Renal cortex interstitium (tissue), 15 donors: ENCODE results near the gene HSCB. TPM values are rescaled to one million over a fixed set of nuclear protein-coding genes. Genes with fewer than 3 reads are reported as not detected.
"Not testable (repeated sequence)": the region's sequence is repeated elsewhere in the genome, so short reads cannot be mapped to it uniquely, and the experiment has no call there.

ENCODE experiments used
- DNase-seq, 11 donors: peaks; one replicate each; pipeline ENCODE4 v3.0.0-alpha.2; 2013; ENCODE audit warnings: low read depth in 9 of 11, low spot score in 4 of 11; ENCODE audit errors: extremely low read depth in 1 of 11
- long read RNA-seq, 16 experiments: transcript quantifications; one replicate each; lab custom pipeline, GENCODE V29; 2026
- polyA plus RNA-seq, 3 donors: library from polyadenylated mRNA; unstranded; fragments of 120-200 nt; gene quantifications; one replicate each; pipeline ENCODE4 v1.2.1, GENCODE V29; 2013; ENCODE audit not compliant: insufficient read length in 3 of 3

HSCB gene, protein sequence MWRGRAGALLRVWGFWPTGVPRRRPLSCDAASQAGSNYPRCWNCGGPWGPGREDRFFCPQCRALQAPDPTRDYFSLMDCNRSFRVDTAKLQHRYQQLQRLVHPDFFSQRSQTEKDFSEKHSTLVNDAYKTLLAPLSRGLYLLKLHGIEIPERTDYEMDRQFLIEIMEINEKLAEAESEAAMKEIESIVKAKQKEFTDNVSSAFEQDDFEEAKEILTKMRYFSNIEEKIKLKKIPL
- polyA plus RNA-seq: 10 to 100 TPM; 20.5 to 24.3 (median 21.7) TPM
- long read RNA-seq, donor 1, partial matches to known transcripts: 0 of 4 reads
- long read RNA-seq, donor 1, other reads (novel, unspliced or antisense): 0 of 4 reads
- long read RNA-seq, donor 2, partial matches to known transcripts: 0 of 1 reads
- long read RNA-seq, donor 2, other reads (novel, unspliced or antisense): 0 of 1 reads
- long read RNA-seq, donor 3, transcript HSCB-201 (6 exons, 1,114 nt): major isoform, 12 of 17 reads
- long read RNA-seq, donor 3, partial matches to known transcripts: 0 of 17 reads
- long read RNA-seq, donor 3, other reads (novel, unspliced or antisense): 0 of 17 reads
- long read RNA-seq, donor 4, partial matches to known transcripts: 0 of 8 reads
- long read RNA-seq, donor 4, other reads (novel, unspliced or antisense): 0 of 8 reads
- long read RNA-seq, donor 5, transcript HSCB-201 (6 exons, 1,114 nt): major isoform, 8 of 10 reads
- long read RNA-seq, donor 5, partial matches to known transcripts: 0 of 10 reads
- long read RNA-seq, donor 5, other reads (novel, unspliced or antisense): 0 of 10 reads
- long read RNA-seq, donor 6, partial matches to known transcripts: 0 of 5 reads
- long read RNA-seq, donor 6, other reads (novel, unspliced or antisense): 0 of 5 reads
- long read RNA-seq, donor 7, partial matches to known transcripts: 0 of 8 reads
- long read RNA-seq, donor 7, other reads (novel, unspliced or antisense): 0 of 8 reads
- long read RNA-seq, donor 8, transcript HSCB-201 (6 exons, 1,114 nt): major isoform, 9 of 13 reads
- long read RNA-seq, donor 8, partial matches to known transcripts: 0 of 13 reads
- long read RNA-seq, donor 8, other reads (novel, unspliced or antisense): 0 of 13 reads
- long read RNA-seq, donor 9, transcript HSCB-201 (6 exons, 1,114 nt): major isoform, 6 of 9 reads
- long read RNA-seq, donor 9, partial matches to known transcripts: 0 of 9 reads
- long read RNA-seq, donor 9, other reads (novel, unspliced or antisense): 0 of 9 reads
- long read RNA-seq, donor 10, partial matches to known transcripts: 0 of 5 reads
- long read RNA-seq, donor 10, other reads (novel, unspliced or antisense): 0 of 5 reads
- long read RNA-seq, donor 11, transcript HSCB-201 (6 exons, 1,114 nt): major isoform, 5 of 8 reads
- long read RNA-seq, donor 11, partial matches to known transcripts: 0 of 8 reads
- long read RNA-seq, donor 11, other reads (novel, unspliced or antisense): 0 of 8 reads
- long read RNA-seq, donor 12, partial matches to known transcripts: 0 of 4 reads
- long read RNA-seq, donor 12, other reads (novel, unspliced or antisense): 0 of 4 reads
- long read RNA-seq, donor 13, partial matches to known transcripts: 0 of 9 reads
- long read RNA-seq, donor 13, other reads (novel, unspliced or antisense): 0 of 9 reads
- long read RNA-seq, donor 14, transcript HSCB-201 (6 exons, 1,114 nt): major isoform, 5 of 9 reads
- long read RNA-seq, donor 14, partial matches to known transcripts: 0 of 9 reads
- long read RNA-seq, donor 14, other reads (novel, unspliced or antisense): 0 of 9 reads
- long read RNA-seq, donor 15, partial matches to known transcripts: 0 of 5 reads
- long read RNA-seq, donor 15, other reads (novel, unspliced or antisense): 0 of 5 reads
- long read RNA-seq, donor 16, transcript HSCB-201 (6 exons, 1,114 nt): major isoform, 9 of 19 reads
- long read RNA-seq, donor 16, partial matches to known transcripts: 0 of 19 reads
- long read RNA-seq, donor 16, other reads (novel, unspliced or antisense): 5 of 19 reads

DNA sequence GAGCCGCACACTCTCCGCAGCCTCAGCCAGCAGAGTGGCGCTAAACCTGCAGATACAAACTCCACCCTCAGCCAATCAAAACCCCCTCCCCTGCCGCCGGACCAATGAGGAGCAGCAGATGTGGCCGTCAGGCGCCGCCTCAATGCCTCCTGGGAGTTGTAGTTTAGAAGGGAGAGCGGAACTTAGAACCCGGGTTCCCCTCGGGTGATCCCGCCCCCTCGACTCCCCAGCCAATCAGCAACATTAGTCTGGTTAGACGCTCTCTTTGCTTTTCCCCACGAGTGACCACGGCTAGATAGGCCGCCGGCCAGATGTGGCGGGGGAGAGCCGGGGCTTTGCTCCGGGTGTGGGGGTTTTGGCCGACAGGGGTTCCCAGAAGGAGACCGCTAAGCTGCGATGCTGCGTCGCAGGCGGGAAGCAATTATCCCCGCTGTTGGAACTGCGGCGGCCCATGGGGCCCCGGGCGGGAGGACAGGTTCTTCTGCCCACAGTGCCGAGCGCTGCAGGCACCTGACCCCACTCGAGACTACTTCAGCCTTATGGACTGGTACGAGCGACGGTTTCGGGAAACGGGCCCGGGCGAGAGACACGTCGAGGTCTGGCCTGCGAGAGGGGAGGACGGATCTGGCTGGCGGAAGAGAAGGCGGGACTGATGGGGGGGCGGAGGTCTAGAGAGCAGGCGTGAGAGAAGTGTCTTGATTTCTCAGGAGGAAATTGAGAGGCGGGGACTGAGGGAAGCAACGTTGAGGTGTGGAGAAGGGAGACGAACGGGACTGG, at the start of gene HSCB, which contains the start of gene CHEK2:
Gene HSCB, plus strand, starts transcription at position 255 of the 777 bp plus-strand sequence. Its CDS starts 57 bp downstream, at position 312.
Gene CHEK2, minus strand, starts transcription at position 36 of the 777 bp plus-strand sequence. CDS start 7,099 bp downstream, outside the sequence.
- DNase-seq: peak; percentile 94 to 99 (median 97)

DNA sequence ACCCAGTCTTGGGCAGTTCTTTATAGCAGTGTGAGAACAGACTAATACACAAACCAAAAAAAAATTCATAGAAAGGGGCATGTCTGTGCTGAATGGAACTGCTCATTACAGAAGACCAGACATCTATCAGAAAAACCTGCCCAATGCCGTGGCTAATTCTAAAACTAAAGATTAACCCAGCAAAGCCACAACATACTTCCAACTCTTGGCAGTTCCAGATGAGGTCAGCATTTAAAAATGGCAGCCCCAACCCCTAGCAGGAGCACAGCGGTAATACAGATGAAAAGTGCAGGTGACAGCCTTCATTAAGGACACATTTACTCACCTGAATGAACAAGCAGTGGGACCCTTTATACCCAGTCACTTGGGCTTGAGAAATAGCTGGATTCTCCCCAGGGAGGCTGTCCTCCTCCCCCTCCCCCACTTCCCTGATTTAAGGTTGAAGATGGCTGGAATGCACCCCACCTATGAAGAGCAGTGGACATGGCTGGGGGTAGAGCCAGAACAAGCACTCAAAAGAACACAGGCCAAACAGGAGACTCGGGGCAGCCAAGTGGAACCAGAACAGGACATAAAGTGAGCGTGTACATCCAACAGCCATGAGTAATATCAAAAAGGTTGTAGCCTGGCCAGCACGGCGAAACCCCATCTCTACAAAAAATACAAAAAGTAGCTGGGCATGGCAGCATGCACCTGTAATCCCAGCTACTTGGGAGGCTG, 48.6 kb upstream of the HSCB start:
- DNase-seq: not testable (repeated sequence)

DNA sequence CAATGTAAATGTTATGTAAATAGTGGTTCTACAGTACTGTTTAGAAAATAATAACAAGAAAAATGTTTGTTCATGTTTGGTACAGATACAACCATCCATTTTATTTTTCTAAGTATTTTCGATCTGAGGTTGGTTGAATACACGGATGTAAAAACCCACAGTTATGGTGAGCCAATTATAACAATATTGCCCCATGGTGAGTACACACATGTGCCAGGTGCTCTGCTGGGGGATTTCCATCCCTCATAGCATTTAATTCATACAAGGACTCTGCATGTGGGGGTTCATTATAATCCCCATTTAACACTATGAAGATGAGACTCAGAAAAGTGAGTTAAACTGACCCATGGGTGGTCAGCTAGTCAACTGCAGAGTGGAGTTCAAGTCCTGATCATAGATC, 38.9 kb upstream of the HSCB start:
- DNase-seq: no peak

DNA sequence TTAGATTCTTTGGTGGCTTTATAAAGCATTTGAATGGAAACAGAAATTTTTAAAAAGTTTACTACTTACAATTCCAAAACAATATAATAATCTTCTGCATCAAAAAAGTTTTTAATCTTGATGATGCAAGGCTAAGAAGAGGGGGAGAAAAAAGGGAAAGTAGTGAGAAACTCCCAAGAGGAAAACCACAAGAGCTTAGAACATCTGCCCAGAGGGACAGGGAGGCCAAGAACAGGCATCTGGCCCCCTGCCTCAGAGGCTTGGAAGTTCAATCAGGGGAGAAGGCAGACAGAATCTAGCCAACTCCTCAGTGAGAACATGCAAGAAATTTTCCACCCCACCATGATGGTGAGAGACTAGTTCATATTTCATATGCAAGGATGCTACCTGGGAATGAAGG, 38.4 kb upstream of the HSCB start:
- DNase-seq: no peak

DNA sequence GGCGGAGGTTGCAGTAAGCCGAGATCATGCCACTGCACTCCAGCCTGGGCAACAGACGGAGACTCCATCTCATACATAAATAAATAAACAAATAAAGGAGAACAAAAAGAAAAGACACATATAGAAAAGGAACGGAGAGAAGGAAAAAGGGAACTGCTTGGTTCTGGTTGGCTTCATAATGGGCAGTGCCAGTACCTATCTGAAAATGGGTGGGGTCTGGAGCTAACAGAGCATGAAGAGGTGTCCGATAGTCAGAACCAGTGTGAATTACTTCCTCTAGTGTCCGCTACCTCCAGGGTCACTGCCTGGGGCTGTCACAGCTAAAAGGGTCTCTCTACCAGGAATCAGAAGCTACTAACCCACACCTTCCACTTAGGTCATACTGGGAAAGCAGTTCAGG, 35.0 kb upstream of the HSCB start:
- no peak for DNase-seq

DNA sequence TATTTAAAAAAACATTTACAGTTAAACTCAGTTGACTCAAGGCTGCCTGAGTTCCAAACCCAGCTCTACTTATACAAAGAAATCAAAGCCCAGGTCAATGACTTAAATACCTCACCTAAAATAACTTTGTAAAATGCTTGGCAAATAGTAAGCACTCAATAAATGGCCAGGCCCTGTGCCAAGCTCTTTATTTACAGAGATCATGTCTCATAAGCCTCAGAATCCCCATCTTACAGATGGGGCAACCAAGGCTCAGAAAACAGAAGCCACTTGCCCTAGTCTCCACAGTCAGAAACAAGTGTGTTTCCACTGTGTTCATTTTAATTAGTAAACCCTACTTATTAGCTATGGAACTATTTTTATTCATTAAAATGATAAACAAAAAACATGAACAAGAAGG, 31.7 kb upstream of the HSCB start:
- no peak for DNase-seq

DNA sequence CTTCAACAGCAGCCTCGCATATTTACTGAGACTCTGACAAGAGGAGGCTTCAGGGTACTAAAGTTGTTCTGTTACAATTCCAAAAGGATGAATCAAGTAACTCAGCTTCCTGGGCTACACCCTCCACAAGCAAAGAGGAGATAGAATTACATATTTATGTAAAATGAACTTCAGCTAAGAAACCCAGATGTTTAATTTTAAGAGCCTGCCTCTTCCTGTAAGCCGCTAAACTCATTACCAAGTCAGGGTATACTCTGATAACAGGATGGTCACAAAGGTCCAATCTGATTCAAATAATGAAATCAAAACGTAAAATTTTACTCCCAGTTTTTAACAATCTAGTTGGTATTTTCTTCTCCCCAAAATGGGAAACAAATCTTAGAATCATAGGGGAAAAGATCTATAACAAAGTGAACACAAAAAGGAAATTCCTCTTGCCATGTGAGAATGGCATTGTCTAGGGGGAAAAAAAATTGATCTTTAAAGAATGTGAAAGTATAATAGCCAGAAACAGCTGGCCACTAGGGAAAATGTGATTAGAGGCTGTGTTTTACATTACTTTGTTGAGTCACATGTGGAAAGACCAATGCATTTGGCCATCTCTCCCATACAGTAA, 31.2 kb upstream of the HSCB start:
- DNase-seq: peak in 1 of 11 donors; percentile 18

DNA sequence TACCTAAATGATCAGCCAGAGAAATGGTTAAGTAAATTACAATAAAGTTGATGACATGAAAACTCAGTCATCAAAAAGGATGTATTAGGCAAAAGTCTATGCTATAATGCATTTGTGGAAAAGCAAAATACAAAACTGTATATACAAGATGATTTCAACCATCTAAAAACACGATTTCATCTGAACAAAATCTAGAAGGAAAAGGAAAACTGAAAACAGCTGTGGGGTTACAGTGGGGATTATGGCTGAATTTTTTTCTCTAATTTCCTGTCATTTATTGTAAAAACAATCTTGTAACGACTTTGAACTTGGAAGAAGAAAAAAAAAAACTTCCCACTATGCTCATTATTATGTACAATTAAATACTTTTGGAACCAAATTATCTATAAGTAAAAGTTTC, 30.5 kb upstream of the HSCB start:
- DNase-seq: no peak

DNA sequence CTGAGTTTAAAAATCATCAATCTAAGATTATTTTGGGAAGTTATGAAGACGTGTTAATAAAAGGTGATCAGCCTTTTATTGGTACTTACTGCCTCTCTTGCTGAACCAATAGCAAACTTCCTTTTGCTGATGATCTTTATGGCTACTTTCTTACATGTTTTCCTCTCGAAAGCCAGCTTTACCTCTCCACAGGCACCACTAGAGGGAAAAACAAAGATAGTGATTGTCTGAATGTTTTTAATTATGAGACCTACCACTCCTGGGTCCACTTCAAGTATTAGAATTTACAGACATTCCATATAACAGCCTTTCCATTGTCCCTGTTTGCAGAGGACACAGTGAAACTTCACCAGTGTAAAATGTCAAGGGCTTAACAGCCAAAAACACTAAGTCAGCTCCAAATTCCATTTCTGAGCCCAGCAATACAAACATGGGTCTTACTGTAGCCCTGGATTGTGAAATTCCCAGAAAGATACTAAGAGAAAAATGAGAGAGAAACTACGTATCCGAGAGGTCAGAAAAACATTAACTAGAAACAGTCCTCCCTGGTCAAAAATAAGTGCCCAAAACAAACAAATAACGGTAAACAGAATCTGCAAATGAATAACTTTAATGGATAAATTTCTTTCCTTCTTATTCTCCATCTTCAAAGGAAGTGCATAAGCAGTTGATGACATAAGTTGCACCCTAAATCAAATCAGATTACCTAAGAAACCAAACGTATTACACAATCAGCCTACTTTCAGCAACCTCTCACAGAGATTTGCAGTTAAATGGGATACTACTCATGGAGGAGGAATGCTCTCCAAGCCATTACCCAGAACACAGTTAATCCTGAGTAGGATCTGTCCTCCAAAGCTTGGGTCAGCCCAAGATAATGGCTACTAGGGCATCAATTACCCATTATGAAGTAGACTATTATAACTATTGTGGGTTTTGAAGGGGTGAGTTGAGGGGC, 29.7 kb upstream of the HSCB start:
- no peak for DNase-seq

DNA sequence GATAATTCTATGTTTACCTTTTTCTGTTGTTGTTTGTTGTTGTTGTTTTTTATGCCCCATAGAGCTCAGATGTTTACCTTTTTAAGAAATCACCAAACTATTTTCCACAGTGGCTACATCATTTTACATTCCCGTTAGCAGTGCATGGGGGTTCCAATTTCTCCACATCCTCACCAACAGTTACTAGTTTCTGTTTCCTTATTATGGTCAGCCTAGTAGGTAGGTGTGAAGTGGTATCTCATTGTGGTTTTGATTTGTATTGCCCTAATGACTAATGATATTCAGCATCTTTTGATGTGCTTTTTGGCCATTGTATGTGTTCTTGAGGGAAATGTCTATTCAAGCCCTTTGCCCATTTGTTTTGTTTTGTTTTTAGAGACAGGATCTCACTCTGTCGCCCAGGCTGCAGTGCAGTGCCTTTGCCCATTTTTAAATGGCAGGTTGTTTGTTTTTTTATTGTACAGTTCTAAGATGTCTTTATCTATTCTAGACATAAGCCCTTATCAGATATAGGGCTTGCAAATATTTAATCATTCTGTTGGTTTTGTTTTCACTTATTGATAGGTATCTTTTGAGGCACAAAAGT, 27.7 kb upstream of the HSCB start:
- DNase-seq: no peak

DNA sequence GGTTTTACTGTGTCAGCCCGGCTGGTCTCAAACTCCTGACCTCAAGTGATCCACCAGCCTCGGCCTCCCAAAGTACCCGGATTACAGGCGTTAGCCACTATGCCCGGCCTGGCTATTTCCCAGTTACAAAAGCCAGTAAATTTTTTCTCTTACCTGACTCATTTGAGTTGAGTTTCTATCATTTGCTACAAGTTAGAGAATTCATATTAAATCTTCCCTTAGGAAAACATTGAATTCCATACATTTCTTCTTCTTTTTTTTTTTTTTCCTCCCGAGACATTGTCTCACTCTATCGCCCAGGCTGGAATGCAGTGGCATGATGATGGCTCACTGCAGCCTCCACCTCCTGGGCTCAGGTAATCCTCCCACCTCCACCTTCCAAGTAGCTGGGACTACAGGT, 26.2 kb upstream of the HSCB start:
- no peak for DNase-seq

DNA sequence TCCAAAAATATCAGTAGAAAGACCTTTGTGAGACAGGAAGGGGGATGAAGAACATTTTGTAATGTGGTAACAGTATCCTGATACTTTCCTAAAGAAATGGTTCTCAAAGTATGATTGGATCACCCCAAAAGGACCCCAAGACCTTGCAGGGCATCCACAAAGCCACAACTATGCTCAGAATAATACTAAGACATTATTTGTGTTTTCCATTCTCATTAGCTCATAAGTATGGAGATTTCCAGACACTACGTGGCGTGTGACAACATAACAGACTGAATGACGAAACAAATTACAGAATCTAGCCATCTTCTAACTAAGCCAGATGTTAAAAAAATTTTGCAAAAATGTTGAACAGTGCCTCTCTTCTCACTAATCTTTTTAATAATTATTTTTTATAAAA, 25.2 kb upstream of the HSCB start:
- DNase-seq: no peak

DNA sequence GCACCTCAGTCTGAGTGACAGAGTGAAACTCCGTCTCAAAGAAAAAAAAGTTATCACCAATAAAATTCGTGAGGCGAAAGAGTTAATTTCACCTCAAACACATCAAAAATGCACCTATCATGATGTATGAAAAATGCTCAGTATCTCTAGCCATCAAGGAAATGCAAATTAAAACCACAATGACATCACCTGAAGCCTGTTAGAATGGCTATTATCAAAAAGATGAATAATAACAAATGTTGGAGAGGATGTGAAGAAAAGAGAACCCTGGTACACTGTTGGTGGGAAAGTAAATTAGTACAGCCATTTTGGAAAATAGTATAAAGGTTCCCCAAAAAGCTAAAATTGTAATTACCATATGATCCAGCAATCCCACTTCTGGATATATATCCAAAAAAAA, 23.8 kb upstream of the HSCB start:
- DNase-seq: no peak

DNA sequence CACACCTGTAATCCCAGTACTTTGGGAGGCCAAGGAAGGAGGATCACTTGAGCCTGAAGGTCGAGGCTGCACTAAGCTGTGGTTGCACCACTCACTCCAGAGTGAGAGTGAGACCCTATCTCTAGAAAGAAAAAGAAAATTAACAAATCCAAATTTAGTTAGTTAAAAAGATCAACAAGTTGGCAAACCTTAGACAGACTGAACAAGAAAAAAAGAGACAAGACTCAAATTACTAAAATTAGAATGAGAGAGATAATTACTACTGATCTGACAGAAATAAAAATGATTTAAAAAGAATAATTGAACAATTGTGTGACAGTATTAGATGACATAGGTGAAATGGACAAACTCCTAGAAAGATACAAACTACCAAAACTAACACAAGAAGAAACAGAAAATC, 13.8 kb upstream of the HSCB start:
- no peak for DNase-seq
